Endothelial cell of umbilical vein (primary cell): ENCODE measurements around the gene ECI1.

Source experiments
- CTCF ChIP-seq, 2 donors: IDR thresholded peaks; 1 replicate in 1 of 2; 2 replicates in 1 of 2; pipeline ENCODE4 v1.5.1; 2011; ENCODE audit warnings: low read length in 2 of 2, mild to moderate bottlenecking in 2 of 2, moderate library complexity in 2 of 2, control low read depth in 1 of 2, inconsistent platforms in 1 of 2, low read depth in 1 of 2; ENCODE audit not compliant: insufficient read depth in 1 of 2; ENCODE audit errors: extremely low read depth in 1 of 2
- EZH2 ChIP-seq: IDR thresholded peaks from 2 replicates; pipeline ENCODE4 v1.6.1; 2012; ENCODE audit warnings: borderline replicate concordance, low read depth, mild to moderate bottlenecking, moderate library complexity, low read length, inconsistent platforms; ENCODE audit not compliant: severe bottlenecking
- MYC ChIP-seq: IDR thresholded peaks from one replicate; pipeline ENCODE4 v1.6.1; 2011; ENCODE audit warnings: mild to moderate bottlenecking, low read depth, low read length
- TF ChIP-seq, protein P1 (sequence below): IDR thresholded peaks from 2 replicates; pipeline ENCODE4 v1.6.1; 2011; ENCODE audit not compliant: insufficient read depth, insufficient read length

DNA sequence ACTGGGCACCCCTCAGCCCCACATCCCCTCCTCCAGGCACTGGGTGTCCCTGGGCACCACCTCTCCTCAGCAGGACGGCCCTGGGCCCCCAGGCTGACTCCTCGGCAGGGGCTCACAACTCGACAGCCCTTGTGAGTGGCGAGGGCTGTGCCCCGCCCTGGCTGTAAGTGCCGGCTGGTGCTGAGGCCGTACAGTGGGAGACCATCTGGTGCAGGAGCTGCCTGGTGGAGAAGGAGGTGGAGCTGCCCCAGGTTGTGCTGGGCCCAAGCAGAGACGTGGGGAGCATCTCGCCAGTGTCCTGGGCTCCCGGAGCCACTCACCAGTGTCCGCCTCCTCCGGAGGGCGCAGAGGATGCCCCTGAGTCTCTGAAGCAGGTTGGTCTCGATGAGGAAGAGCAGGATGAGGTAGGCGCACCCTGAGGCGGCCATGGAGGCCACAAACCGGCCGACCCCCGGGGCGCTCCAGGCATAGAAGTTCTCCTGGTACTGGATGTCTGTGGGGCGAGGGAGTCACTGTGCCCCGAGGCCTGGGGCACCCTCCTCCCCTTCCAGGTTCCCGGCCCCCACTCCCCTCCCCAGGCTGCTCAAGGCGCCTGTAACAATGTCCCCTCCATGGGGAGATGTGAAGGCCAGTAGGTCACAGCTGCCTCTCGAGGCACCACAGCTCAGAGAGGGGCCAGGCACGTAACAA is 31.6 kb upstream of the ECI1 start:
- TF ChIP-seq EZH2 (no peak), MYC (no peak), CTCF (IDR thresholded peaks at IDR 0.05; ENCODE audit: extremely low read depth in 1 of 2, insufficient read depth in 1 of 2, low read depth in 1 of 2, low read length in 2 of 2) (no peak)
- TF ChIP-seq, protein P1, sequence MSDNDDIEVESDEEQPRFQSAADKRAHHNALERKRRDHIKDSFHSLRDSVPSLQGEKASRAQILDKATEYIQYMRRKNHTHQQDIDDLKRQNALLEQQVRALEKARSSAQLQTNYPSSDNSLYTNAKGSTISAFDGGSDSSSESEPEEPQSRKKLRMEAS = no peak
